ENCODE measurements around the gene ZEB1. TPM values are rescaled to one million over a fixed set of nuclear protein-coding genes. Genes with fewer than 3 reads are reported as not detected.

The ZEB1 gene
- total RNA-seq, 4 donors from 2014 or later, result 64.3 to 113 (median 96.7) TPM

GRCh38 chr10:31509989-31510388, 191.0 kb downstream of the ZEB1 start:
- no peak for TF ChIP-seq CTCF (IDR thresholded peaks at IDR 0.05; ENCODE audit: low read depth)

DNA sequence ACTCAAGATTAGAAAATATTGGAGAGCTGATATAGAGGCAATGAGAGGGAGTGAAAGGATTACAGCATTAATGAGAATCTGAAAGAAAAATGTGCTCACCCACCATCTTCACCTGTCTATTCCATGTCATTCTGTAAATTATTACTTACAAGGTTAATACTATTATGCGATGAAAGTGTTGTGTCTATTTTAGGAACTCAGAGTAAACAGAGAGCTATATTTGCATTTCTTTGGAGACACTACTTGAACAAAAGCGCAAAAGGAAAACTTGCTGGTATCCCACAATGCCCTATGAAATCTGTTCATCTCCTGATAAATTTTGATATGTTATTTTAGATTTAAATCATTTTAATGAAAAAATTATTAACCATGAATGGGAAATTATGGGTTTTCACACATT, 196.1 kb downstream of the ZEB1 start:
- no peak for TF ChIP-seq CTCF (IDR thresholded peaks at IDR 0.05; ENCODE audit: low read depth)

DNA sequence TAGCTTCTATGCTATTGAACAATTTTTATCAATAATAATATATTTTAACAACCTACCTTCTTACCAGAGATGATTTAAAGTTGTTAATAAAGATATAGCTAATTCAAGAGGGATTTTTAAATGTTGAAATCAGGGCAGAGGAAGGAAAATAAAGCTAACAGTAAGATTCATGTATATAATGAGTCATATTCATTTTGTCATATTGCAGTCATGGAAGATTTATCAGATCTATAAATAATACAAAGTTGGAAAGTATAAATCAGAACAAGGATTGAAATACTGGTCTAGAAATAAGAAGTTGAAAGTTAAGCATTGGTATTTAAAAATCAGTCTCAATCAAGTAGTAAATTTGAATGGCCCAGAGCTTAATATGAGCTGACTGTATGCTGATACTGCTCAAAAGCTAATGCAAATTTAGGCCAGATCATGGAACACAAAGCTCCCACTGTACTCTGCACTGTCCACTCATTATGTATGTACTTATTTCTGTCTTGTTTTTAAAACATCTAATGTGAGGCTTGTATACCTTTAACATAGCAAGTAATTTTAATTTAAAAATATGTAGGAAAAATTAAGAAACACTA, 196.9 kb downstream of the ZEB1 start:
- TF ChIP-seq CTCF (IDR thresholded peaks at IDR 0.05; ENCODE audit: low read depth), result no peak

DNA sequence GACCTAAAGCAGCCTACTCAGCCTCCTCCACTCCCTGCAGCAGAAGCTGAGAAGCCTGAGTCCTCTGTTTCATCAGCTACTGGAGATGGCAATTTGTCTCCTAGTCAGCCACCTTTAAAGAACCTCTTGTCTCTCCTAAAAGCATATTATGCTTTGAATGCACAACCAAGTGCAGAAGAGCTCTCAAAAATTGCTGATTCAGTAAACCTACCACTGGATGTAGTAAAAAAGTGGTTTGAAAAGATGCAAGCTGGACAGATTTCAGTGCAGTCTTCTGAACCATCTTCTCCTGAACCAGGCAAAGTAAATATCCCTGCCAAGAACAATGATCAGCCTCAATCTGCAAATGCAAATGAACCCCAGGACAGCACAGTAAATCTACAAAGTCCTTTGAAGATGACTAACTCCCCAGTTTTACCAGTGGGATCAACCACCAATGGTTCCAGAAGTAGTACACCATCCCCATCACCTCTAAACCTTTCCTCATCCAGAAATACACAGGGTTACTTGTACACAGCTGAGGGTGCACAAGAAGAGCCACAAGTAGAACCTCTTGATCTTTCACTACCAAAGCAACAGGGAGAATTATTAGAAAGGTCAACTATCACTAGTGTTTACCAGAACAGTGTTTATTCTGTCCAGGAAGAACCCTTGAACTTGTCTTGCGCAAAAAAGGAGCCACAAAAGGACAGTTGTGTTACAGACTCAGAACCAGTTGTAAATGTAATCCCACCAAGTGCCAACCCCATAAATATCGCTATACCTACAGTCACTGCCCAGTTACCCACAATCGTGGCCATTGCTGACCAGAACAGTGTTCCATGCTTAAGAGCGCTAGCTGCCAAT, 202.2 kb downstream of the ZEB1 start:
- no peak for TF ChIP-seq CTCF (IDR thresholded peaks at IDR 0.05; ENCODE audit: low read depth)

GRCh38 chr10:31522820-31523219, 203.8 kb downstream of the ZEB1 start:
- no peak for TF ChIP-seq CTCF (IDR thresholded peaks at IDR 0.05; ENCODE audit: low read depth)

GRCh38 chr10:31524460-31524859, 205.4 kb downstream of the ZEB1 start:
- TF ChIP-seq CTCF (IDR thresholded peaks at IDR 0.05; ENCODE audit: low read depth), result no peak

DNA sequence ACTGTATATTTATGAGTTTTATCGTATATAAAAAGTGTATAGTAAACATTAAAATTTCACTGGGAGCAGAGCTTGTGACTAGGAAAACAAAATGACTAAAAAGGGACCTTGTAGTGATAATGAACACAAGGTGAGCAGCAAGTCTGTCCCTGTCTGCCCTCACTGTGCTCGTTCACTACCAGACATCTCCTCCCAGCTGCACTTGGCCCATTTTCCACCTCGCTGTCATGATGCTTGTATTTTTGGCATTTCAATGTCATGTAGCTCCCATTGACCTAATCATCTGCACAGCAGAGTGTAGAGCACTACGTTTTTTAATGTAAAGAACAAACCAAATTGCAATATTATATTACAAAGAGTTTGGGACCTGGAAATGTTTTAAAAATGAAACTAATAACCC, 207.2 kb downstream of the ZEB1 start:
- no peak for TF ChIP-seq CTCF (IDR thresholded peaks at IDR 0.05; ENCODE audit: low read depth)

All from subcutaneous adipose tissue (tissue), 4 donors.